GM12873 (cell line): ENCODE measurements around the gene AIPL1.
A peak's percentile ranks its signal among the peaks of the same experiment; 100 is the strongest.

Source experiments
- CTCF ChIP-seq: IDR thresholded peaks from 2 replicates; pipeline ENCODE4 v1.5.1; 2012; ENCODE audit warnings: low read depth, mild to moderate bottlenecking, moderate library complexity, low read length, control low read depth; ENCODE audit not compliant: insufficient read depth; ENCODE audit errors: missing control alignments

AIPL1 gene

GRCh38 chr17:6430769-6431168, 4.2 kb downstream of the AIPL1 start:
- peak; percentile 61 for TF ChIP-seq CTCF

DNA sequence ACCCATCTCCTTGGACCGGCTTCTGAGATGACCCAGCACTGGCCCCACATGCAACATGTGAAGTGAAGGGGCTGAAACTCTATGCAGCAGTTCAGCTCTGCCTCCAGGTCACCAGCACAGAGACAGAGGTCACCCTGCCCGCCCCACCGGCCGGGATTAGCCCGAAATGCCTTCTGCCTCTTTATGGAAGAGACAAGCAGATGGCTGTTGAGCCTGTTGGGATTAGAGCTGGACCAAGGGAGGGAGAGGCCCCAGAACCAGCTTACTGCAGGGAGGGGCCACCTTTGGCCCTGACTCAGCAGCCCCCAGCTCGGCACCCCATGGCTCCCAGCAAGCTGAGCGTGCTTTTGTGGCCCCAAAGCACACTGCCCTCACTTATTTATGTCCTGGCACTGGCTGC, 5.7 kb downstream of the AIPL1 start:
- TF ChIP-seq CTCF, result no peak

GRCh38 chr17:6428207-6428965, 6.5 kb downstream of the AIPL1 start:
- TF ChIP-seq CTCF, result no peak

DNA sequence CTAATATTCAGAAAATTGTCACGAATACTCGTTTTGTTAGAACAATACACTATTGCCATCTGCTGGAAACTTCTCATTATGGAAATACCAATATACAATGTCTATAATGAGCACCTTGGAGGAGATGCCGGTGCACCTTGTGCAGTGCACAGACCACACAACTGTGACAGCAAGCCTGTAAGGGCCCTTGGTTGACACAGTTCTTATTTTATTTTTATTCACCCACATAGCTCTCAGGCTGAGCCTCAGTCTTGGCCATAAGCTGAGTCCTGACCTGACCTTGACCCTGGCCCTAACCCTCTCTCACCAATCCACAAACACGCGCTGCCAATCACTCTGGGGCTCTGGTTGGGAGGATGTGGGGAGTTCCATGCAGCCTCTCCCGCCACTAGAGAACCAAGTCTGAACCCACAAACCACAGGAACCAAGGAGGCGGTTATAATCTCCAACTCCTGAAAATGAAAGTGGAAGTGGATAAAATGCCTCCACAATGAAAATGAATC, 7.6 kb downstream of the AIPL1 start:
- no peak for TF ChIP-seq CTCF

DNA sequence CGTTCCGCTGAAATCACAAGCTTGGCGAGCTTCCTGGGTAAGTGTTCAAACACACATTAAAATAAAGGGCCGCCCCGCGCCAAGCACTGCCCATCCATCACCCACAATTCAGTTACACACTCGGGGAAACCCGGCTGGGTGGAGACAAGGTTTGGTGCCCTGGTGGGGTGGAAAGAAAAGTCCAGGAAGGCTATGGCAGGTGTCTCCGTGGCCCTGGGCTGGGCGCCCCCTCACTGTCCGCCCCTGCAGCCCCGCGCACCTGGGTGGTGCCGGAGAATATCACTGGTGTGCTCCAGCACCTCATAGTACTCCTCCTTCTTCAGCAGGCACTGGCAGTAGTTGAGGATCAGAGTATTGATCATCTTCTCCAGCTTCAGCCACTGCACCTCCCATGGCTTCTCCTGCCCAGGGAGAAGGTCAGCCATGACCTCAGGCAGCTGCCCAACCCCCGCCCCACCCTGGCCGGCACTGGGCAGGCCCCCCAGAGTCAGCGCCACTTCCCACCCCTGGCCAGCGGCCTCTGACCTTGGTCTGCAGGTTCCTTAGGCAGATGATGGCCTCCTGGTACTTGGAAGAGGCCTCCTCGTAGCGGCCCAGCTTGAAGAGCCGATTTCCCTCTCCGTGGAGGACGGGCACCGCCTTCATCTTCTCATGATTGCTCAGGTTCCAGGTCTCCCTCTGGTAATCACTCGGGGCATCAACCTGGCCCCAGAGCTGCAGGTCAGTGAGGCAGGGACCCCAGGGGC, 8.4 kb downstream of the AIPL1 start:
- no peak for TF ChIP-seq CTCF

GRCh38 chr17:6425407-6425806, 9.5 kb downstream of the AIPL1 start:
- TF ChIP-seq CTCF, result no peak

DNA sequence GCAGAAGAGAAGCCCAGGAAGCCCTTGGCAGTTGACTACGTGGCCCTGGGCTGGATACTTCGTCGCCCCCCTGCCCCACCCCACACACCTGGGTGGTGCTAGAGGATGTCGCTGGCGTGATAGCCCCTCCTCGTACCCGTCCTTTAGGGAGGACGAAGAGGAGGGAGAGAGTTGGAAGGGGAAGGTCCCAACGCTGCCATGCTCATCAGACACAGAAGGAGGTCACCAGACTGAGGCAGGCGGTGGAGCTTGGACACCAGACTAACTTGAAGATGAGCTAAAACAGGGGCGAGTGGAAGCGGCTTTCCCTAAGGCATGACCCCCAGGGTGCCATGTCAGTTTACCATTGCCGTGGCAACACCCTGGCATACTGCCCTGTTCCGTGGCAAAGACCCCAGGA, 11.0 kb downstream of the AIPL1 start:
- no peak for TF ChIP-seq CTCF
